ENCODE results near the gene SAFB2.
A peak's percentile ranks its signal among the peaks of the same experiment; 100 is the strongest.

SAFB2 gene

GRCh38 chr19:5651361-5651760 lies 28.8 kb upstream of the SAFB2 start:
- peaks cover 62 to 93% of the 10 kb centered on the region in 2 experiments for H3K36me3 ChIP-seq (ENCODE audit: control insufficient read depth in 2 of 2, insufficient read depth in 1 of 2, low read length in 2 of 2)
- no peaks in the 10 kb centered on the region for H3K9me3 ChIP-seq (ENCODE audit: control insufficient read depth, insufficient read depth, low read depth, low read length)
- POLR2A ChIA-PET: no interaction called here
- TF ChIP-seq ZNF112 (tag by site-specific recombination; IDR thresholded peaks at IDR 0.05): no peak
- no peak for TF ChIP-seq ZNF280D (tag by site-specific recombination; IDR thresholded peaks at IDR 0.05)
- no peak for TF ChIP-seq ZNF610 (tag by site-specific recombination; IDR thresholded peaks at IDR 0.05; ENCODE audit: borderline replicate concordance)
- TF ChIP-seq ZNF621 (tag by site-specific recombination; IDR thresholded peaks at IDR 0.05): no peak
- no peak for TF ChIP-seq ZNF221 (tag by site-specific recombination; IDR thresholded peaks at IDR 0.05; ENCODE audit: borderline replicate concordance)
- TF ChIP-seq ZNF274 (IDR thresholded peaks at IDR 0.05; ENCODE audit: low read length): no peak
- no peak for TF ChIP-seq ZNF274 (tag by site-specific recombination; IDR thresholded peaks at IDR 0.05; ENCODE audit: borderline replicate concordance)
- no peak for TF ChIP-seq ZFHX2 (tag by site-specific recombination; conservative IDR thresholded peaks at IDR 0.05)
- no peak for TF ChIP-seq ZNF426 (tag by site-specific recombination; IDR thresholded peaks at IDR 0.05)
- no peak for TF ChIP-seq SP7 (tag by site-specific recombination; IDR thresholded peaks at IDR 0.05)
- no peak for TF ChIP-seq ZFP3 (tag by site-specific recombination; IDR thresholded peaks at IDR 0.05; ENCODE audit: low read depth)
- H3K27ac ChIP-seq (ENCODE audit: extremely low read depth, low read depth, low read length): no peak overlapping the region
- CTCF ChIA-PET: interaction anchor here (0.7 kb wide), 1 partner anchor 52 kb away, joined by 3 read pairs; no protein-coding TSS in a partner anchor
- H3K4me3 ChIP-seq (ENCODE audit: low read depth, low read length): no peak overlapping the region
- no peaks in the 10 kb centered on the region for H3K4me1 ChIP-seq (ENCODE audit: control insufficient read depth, insufficient read depth, low read length)

GRCh38 chr19:5648464-5648863 lies 25.9 kb upstream of the SAFB2 start:
- Histone ChIP-seq H3K36me3 (ENCODE audit: control insufficient read depth in 2 of 2, insufficient read depth in 1 of 2, low read length in 2 of 2) (peaks cover 41 to 94% of the 10 kb centered on the region in 2 experiments), H3K9me3 (ENCODE audit: control insufficient read depth, insufficient read depth, low read depth, low read length) (no peaks in the 10 kb centered on the region), H3K27ac (ENCODE audit: extremely low read depth, low read depth, low read length) (no peak overlapping the region), H3K4me1 (ENCODE audit: control insufficient read depth, insufficient read depth, low read length) (no peaks in the 10 kb centered on the region), H3K4me3 (ENCODE audit: low read depth, low read length) (no peak overlapping the region)
- ChIA-PET POLR2A (no interaction called here), CTCF (interaction anchor here (0.6 to 0.7 kb wide), 2 partner anchors 41 to 132 kb away, joined by 3 to 4 read pairs; no protein-coding TSS in a partner anchor)
- no peak for TF ChIP-seq HOXC10 (CRISPR knock-in tag; IDR thresholded peaks at IDR 0.05)
- no peak for TF ChIP-seq HOXA7 (CRISPR knock-in tag; IDR thresholded peaks at IDR 0.05; ENCODE audit: borderline replicate concordance)
- no peak for TF ChIP-seq ZNF292 (tag by site-specific recombination; IDR thresholded peaks at IDR 0.05; ENCODE audit: borderline replicate concordance, low read depth)
- no peak for TF ChIP-seq MZF1 (tag by site-specific recombination; IDR thresholded peaks at IDR 0.05; ENCODE audit: borderline replicate concordance)
- TF ChIP-seq OSR2 (tag by site-specific recombination; IDR thresholded peaks at IDR 0.05): no peak
- no peak for TF ChIP-seq ZNF423 (tag by site-specific recombination; IDR thresholded peaks at IDR 0.05)

- ChIA-PET POLR2A (no interaction called here), CTCF (no interaction called here)
- Histone ChIP-seq H3K27ac (ENCODE audit: extremely low read depth, low read depth, low read length) (no peak overlapping the region), H3K4me3 (ENCODE audit: low read depth, low read length) (no peak overlapping the region), H3K4me1 (ENCODE audit: control insufficient read depth, insufficient read depth, low read length) (no peaks in the 10 kb centered on the region), H3K36me3 (ENCODE audit: control insufficient read depth in 2 of 2, insufficient read depth in 1 of 2, low read length in 2 of 2) (peaks cover 36 to 94% of the 10 kb centered on the region in 2 experiments), H3K9me3 (ENCODE audit: control insufficient read depth, insufficient read depth, low read depth, low read length) (no peaks in the 10 kb centered on the region)
- TF ChIP-seq ZNF571 (tag by site-specific recombination; IDR thresholded peaks at IDR 0.05) (no peak), ZNF768 (tag by site-specific recombination; IDR thresholded peaks at IDR 0.05) (peak; percentile 58; the same call in 1 of the 2 replicates)
Measured at GRCh38 chr19:5646703-5647102, 24.1 kb upstream of the SAFB2 start.
